ENCODE measurements around the gene IGSF3. TPM values are rescaled to one million over a fixed set of nuclear protein-coding genes. Genes with fewer than 3 reads are reported as not detected.
"Not testable (repeated sequence)": the region's sequence is repeated elsewhere in the genome, so short reads cannot be mapped to it uniquely, and the experiment has no call there.

IGSF3 gene
- total and polyA plus RNA-seq, 7 experiments from 2014 or later: 0.04 to 0.63 (median 0.16) TPM; not detected in 3

GRCh38 chr1:116622496-116622895, 45.0 kb downstream of the IGSF3 start:
- peaks cover 0 to 16% (median 2%) of the 10 kb centered on the region in 11 donors for H3K9me3 Mint-ChIP-seq
- H3K4me1 Mint-ChIP-seq; POLR2A ChIA-PET; H3K27me3 ChIP-seq (ENCODE audit: control insufficient read depth in 2 of 2, insufficient read depth in 2 of 2, low read length in 2 of 2); H3K36me3 ChIP-seq (ENCODE audit: control insufficient read depth in 2 of 3, insufficient read depth in 3 of 3, low read length in 3 of 3); H3K36me3 Mint-ChIP-seq; H3K9me3 ChIP-seq (ENCODE audit: control insufficient read depth in 2 of 3, low read length in 3 of 3); H3K27ac ChIP-seq (ENCODE audit: low read depth, low read length); H3K4me1 ChIP-seq (ENCODE audit: control insufficient read depth in 2 of 2, insufficient read depth in 2 of 2, low read length in 2 of 2); H3K27ac Mint-ChIP-seq; intact Hi-C loops (cut with micrococcal nuclease); ATAC-seq; H3K4me3 ChIP-seq (ENCODE audit: low read length); H3K4me3 Mint-ChIP-seq; DNase-seq; CTCF ChIA-PET: not testable (repeated sequence)
- H3K27me3 Mint-ChIP-seq: peaks cover 10 to 24% (median 14%) of the 10 kb centered on the region in 5 donors

GRCh38 chr1:116621756-116622155, 45.8 kb downstream of the IGSF3 start:
- DNase-seq; H3K36me3 ChIP-seq (ENCODE audit: control insufficient read depth in 2 of 3, insufficient read depth in 3 of 3, low read length in 3 of 3); H3K4me1 Mint-ChIP-seq; H3K4me1 ChIP-seq (ENCODE audit: control insufficient read depth in 2 of 2, insufficient read depth in 2 of 2, low read length in 2 of 2); H3K4me3 ChIP-seq (ENCODE audit: low read length); H3K27me3 ChIP-seq (ENCODE audit: control insufficient read depth in 2 of 2, insufficient read depth in 2 of 2, low read length in 2 of 2); ATAC-seq; H3K27ac ChIP-seq (ENCODE audit: low read depth, low read length); H3K4me3 Mint-ChIP-seq; POLR2A ChIA-PET; H3K36me3 Mint-ChIP-seq; H3K27ac Mint-ChIP-seq; intact Hi-C loops (cut with micrococcal nuclease); H3K9me3 ChIP-seq (ENCODE audit: control insufficient read depth in 2 of 3, low read length in 3 of 3); CTCF ChIA-PET: not testable (repeated sequence)
- peaks cover 0 to 16% (median 2%) of the 10 kb centered on the region in 11 donors for H3K9me3 Mint-ChIP-seq
- peaks cover 10 to 24% (median 15%) of the 10 kb centered on the region in 5 donors for H3K27me3 Mint-ChIP-seq

DNA sequence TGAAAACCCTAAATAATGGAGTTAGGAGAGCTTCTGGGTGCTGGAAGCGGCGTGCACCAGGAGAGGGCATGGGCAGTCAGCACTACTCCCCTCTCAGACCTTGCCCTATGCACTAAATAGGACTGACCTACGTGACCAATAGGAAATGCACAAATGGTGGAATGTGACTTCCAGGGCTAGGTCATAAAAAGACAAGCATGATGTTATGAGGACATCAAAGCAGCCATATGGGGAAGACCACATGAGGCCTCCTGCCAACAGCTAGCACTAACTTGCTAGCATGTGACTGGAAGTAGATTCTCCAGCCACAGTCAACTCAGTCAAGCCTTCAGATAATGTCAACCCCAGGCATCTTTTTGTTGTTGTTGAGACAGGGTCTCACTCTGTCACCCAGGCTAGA, 47.1 kb downstream of the IGSF3 start:
- DNase-seq; ATAC-seq; H3K4me1 Mint-ChIP-seq; H3K4me3 Mint-ChIP-seq; H3K27me3 ChIP-seq (ENCODE audit: control insufficient read depth in 2 of 2, insufficient read depth in 2 of 2, low read length in 2 of 2); H3K36me3 Mint-ChIP-seq; POLR2A ChIA-PET; H3K36me3 ChIP-seq (ENCODE audit: control insufficient read depth in 2 of 3, insufficient read depth in 3 of 3, low read length in 3 of 3); H3K9me3 ChIP-seq (ENCODE audit: control insufficient read depth in 2 of 3, low read length in 3 of 3); CTCF ChIA-PET; H3K27ac ChIP-seq (ENCODE audit: low read depth, low read length); H3K27ac Mint-ChIP-seq; H3K4me1 ChIP-seq (ENCODE audit: control insufficient read depth in 2 of 2, insufficient read depth in 2 of 2, low read length in 2 of 2); H3K4me3 ChIP-seq (ENCODE audit: low read length); intact Hi-C loops (cut with micrococcal nuclease): not testable (repeated sequence)
- H3K27me3 Mint-ChIP-seq: peaks cover 10 to 20% (median 15%) of the 10 kb centered on the region in 5 donors
- H3K9me3 Mint-ChIP-seq: peaks cover 0 to 16% (median 2%) of the 10 kb centered on the region in 11 donors

DNA sequence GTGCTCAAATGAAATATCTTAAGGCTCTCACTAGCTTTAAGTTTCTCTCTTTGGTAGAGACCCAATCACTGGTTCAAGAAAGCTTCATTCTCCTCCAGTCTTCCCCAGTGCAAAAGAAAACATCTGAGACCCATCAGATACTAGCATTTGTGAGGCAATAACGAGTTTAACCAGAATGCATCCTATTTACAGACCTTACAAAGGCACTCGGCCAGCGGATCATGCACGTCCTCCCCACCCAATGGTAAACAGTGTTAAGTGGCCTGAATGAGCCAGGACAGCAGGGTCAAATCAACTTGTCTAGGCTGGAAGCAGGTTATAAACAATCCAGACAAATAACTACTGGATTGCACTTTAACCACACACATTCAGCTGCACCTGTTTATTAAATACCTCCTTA, 48.4 kb downstream of the IGSF3 start:
- ATAC-seq; H3K27me3 ChIP-seq (ENCODE audit: control insufficient read depth in 2 of 2, insufficient read depth in 2 of 2, low read length in 2 of 2); H3K4me1 Mint-ChIP-seq; H3K36me3 ChIP-seq (ENCODE audit: control insufficient read depth in 2 of 3, insufficient read depth in 3 of 3, low read length in 3 of 3); H3K4me1 ChIP-seq (ENCODE audit: control insufficient read depth in 2 of 2, insufficient read depth in 2 of 2, low read length in 2 of 2); POLR2A ChIA-PET; H3K36me3 Mint-ChIP-seq; DNase-seq; H3K4me3 ChIP-seq (ENCODE audit: low read length); H3K27ac ChIP-seq (ENCODE audit: low read depth, low read length); H3K4me3 Mint-ChIP-seq; H3K9me3 ChIP-seq (ENCODE audit: control insufficient read depth in 2 of 3, low read length in 3 of 3); H3K27ac Mint-ChIP-seq; intact Hi-C loops (cut with micrococcal nuclease); CTCF ChIA-PET: not testable (repeated sequence)
- peaks cover 9 to 20% (median 14%) of the 10 kb centered on the region in 5 donors for H3K27me3 Mint-ChIP-seq
- peaks cover 0 to 16% (median 2%) of the 10 kb centered on the region in 11 donors for H3K9me3 Mint-ChIP-seq

DNA sequence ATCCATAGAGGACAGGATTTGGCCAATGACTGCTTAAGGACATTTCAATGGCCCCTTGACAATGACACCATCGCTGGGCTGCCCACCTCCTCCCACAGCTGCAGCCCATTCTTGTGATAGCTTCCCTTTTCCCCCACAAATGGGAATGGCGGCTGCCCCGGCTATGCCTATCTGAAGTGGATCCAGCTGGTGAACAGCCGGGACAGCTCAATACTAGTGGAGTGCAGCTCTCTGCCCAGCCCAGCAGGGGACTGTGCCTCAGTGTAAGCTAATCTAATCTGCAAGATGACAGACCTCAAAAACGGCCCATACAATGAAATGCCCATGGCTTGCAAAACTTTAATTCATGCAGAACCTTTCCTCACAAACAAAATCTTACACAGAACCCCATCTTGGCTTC, 49.7 kb downstream of the IGSF3 start:
- H3K4me3 Mint-ChIP-seq; H3K4me3 ChIP-seq (ENCODE audit: low read length); H3K27ac ChIP-seq (ENCODE audit: low read depth, low read length); intact Hi-C loops (cut with micrococcal nuclease); POLR2A ChIA-PET; H3K36me3 ChIP-seq (ENCODE audit: control insufficient read depth in 2 of 3, insufficient read depth in 3 of 3, low read length in 3 of 3); H3K36me3 Mint-ChIP-seq; H3K27me3 ChIP-seq (ENCODE audit: control insufficient read depth in 2 of 2, insufficient read depth in 2 of 2, low read length in 2 of 2); DNase-seq; H3K27ac Mint-ChIP-seq; ATAC-seq; H3K4me1 ChIP-seq (ENCODE audit: control insufficient read depth in 2 of 2, insufficient read depth in 2 of 2, low read length in 2 of 2); H3K9me3 ChIP-seq (ENCODE audit: control insufficient read depth in 2 of 3, low read length in 3 of 3); CTCF ChIA-PET; H3K4me1 Mint-ChIP-seq: not testable (repeated sequence)
- Mint-ChIP-seq H3K9me3 (peaks cover 0 to 16% (median 2%) of the 10 kb centered on the region in 11 donors), H3K27me3 (peaks cover 9 to 20% (median 14%) of the 10 kb centered on the region in 5 donors)

DNA sequence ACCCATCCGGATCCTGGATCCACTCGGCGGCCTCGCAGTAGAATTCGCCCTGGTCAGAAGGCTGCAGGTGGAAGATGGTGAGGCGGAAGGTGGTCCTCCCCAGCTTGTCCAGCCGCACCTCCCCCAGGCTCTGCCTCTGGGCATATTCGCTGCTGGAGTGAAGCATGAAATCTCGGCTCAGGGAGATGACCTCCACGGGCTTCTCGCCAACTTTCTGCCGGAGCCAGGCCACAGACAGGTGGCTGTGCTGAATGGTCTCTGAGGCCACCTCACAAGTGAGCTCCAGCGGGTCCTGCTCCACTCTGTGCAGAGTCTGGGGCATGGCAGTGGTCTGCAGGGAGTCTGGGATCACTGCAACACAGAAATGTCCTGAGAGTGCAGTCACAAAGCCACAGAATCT, 53.7 kb downstream of the IGSF3 start:
- H3K36me3 Mint-ChIP-seq; H3K36me3 ChIP-seq (ENCODE audit: control insufficient read depth in 2 of 3, insufficient read depth in 3 of 3, low read length in 3 of 3); H3K27ac ChIP-seq (ENCODE audit: low read depth, low read length); H3K4me1 Mint-ChIP-seq; POLR2A ChIA-PET; H3K9me3 Mint-ChIP-seq; H3K27ac Mint-ChIP-seq; intact Hi-C loops (cut with micrococcal nuclease); H3K27me3 ChIP-seq (ENCODE audit: control insufficient read depth in 2 of 2, insufficient read depth in 2 of 2, low read length in 2 of 2); H3K4me1 ChIP-seq (ENCODE audit: control insufficient read depth in 2 of 2, insufficient read depth in 2 of 2, low read length in 2 of 2); H3K4me3 Mint-ChIP-seq; H3K4me3 ChIP-seq (ENCODE audit: low read length); H3K9me3 ChIP-seq (ENCODE audit: control insufficient read depth in 2 of 3, low read length in 3 of 3); ATAC-seq; CTCF ChIA-PET; DNase-seq: not testable (repeated sequence)
- H3K27me3 Mint-ChIP-seq: peaks cover 0 to 20% (median 9%) of the 10 kb centered on the region in 5 donors

- H3K27me3 ChIP-seq (ENCODE audit: control insufficient read depth in 2 of 2, insufficient read depth in 2 of 2, low read length in 2 of 2); H3K27ac ChIP-seq (ENCODE audit: low read depth, low read length); intact Hi-C loops (cut with micrococcal nuclease); POLR2A ChIA-PET; H3K4me3 Mint-ChIP-seq; H3K9me3 ChIP-seq (ENCODE audit: control insufficient read depth in 2 of 3, low read length in 3 of 3); H3K36me3 Mint-ChIP-seq; H3K36me3 ChIP-seq (ENCODE audit: control insufficient read depth in 2 of 3, insufficient read depth in 3 of 3, low read length in 3 of 3); H3K4me3 ChIP-seq (ENCODE audit: low read length); DNase-seq; H3K9me3 Mint-ChIP-seq; H3K27ac Mint-ChIP-seq; H3K4me1 ChIP-seq (ENCODE audit: control insufficient read depth in 2 of 2, insufficient read depth in 2 of 2, low read length in 2 of 2); ATAC-seq: not testable (repeated sequence)
- Mint-ChIP-seq H3K27me3 (peaks cover 0 to 13% (median 0%) of the 10 kb centered on the region in 5 donors), H3K4me1 (peaks cover 0 to 18% (median 6%) of the 10 kb centered on the region in 7 donors)
- CTCF ChIA-PET: interaction anchor here (0.6 kb wide), 1 partner anchor 348 kb away, joined by 3 read pairs; no protein-coding TSS in a partner anchor
Measured at GRCh38 chr1:116609801-116610371, 57.6 kb downstream of the IGSF3 start.
